GM21367 (cell line): ENCODE measurements around the gene LCN10.
"Not testable (repeated sequence)": the region's sequence is repeated elsewhere in the genome, so short reads cannot be mapped to it uniquely, and the experiment has no call there.

Experiments used
- ATAC-seq: cut with Tn5 transposase; IDR thresholded peaks from one replicate; pipeline ENCODE4 v1.9.1; 2021; ENCODE audit not compliant: unreplicated experiment

Gene LCN10

DNA sequence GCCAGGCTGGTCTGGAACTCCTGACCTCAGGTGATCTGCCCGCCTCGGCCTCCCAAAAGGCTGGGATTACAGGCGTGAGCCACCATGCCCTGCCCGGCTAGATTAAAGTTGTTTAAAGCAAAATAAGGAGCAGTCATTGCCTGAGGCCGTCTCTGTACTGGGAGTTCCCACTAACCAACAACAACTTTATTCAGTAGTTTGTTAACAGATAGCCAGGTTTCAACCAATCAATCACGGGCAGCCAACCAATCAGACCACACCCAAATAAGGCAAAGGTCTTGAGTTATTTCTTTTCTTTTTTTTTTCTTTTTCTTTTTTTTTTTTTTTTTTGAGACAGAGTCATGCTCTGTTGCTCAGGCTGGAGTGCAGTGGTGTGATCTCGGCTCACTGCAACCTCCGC lies 38.0 kb downstream of the LCN10 start:
- ATAC-seq, result not testable (repeated sequence)

DNA sequence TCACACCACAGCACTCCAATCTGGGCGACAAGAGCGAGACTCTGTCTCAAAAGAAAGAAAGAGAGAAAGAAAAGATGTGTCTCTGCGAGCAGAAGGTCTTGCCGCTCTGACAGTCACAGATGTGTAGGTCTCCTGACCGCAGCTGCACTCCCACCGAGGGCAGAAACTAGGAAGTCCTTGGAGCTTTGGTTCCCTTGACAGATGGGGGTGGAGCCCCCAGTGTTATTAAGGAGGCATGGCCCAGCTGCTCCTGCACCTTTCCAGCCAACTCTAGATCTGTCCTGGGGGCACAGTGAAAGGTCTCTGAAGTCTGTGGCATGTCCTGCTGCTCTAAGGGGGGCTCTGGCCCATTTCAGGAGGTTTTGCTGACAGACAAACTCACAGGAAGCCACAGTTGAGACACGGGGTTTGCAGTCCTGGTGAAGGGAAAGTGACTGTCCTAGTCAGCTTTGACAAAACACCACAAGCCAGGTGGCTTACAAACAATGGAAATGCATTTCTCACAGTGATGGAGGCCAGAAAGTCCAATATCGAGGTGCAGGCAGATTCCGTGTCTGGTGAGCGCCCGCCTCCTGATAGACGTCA lies 39.4 kb downstream of the LCN10 start:
- ATAC-seq, result no peak

DNA sequence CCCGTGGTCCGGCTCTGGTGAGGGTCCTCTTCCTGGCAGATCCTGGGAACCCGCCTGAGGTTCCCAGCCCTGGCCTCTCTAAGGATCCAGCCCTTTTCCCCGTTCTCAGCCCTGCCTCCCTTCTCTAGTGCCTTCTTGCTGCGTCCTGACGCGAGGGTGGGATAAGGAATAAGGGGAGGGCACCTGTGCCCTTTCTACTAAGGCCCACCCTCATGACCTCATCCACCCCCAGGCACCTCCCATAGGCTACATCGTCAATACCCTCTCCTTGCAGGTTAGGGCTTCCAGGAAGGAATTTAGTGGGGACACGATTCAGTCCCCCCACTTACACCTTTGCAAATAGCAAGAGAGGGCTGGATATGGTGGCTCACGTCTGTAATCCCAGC lies 41.1 kb downstream of the LCN10 start:
- no peak for ATAC-seq

DNA sequence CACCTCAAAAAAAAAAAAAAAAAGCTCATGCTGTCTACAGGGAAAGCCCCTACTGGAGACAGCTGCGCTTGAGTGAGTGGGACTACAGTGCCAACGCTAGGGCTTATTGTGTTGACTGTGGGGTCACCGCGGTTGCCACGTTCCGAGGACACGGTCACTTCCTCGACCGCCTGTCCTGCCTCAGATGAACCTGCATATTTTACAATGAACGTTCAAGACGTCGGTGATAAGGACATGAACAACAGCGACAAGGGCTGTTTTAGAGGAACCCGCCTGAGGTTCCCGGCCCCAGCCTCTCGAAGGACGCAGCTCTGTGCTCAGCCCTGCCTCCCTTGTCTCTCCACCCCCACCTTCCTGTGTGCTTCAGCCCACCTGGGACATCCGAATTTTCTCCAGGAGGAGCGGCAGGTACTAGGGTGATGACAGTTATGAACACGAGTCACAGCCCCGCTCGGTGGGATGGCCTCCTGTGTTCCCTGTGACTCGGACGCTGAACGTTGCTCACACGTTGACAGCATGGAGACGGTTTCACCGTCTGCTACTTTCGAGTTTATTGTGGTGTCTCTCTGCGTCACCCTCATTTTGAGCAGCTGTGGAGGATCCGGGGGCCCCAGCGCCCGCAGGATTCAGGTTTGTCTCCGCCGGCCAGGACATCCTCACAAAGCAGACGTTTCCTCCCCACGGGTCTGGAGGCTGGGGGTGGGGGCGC lies 41.6 kb downstream of the LCN10 start:
- ATAC-seq, result peak; percentile 57

DNA sequence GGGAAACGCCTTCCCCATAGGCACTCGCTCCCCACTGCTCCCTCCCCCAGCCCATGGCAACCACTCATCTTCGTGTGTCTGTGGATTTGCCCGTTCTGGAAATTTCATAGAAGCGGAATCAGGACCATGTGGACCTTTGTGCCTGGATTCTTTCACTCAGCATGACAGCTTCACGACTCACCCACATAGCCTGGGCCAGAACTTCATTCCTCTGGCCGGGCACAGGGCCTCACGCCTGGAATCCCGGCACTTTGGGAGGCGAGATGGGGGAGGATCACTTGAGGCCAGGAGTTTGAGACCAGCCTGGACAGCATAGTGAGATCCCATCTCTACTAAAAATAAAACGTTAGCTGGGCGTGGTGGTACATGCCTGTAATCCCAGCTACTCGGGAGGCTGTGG lies 42.4 kb downstream of the LCN10 start:
- ATAC-seq, result no peak

DNA sequence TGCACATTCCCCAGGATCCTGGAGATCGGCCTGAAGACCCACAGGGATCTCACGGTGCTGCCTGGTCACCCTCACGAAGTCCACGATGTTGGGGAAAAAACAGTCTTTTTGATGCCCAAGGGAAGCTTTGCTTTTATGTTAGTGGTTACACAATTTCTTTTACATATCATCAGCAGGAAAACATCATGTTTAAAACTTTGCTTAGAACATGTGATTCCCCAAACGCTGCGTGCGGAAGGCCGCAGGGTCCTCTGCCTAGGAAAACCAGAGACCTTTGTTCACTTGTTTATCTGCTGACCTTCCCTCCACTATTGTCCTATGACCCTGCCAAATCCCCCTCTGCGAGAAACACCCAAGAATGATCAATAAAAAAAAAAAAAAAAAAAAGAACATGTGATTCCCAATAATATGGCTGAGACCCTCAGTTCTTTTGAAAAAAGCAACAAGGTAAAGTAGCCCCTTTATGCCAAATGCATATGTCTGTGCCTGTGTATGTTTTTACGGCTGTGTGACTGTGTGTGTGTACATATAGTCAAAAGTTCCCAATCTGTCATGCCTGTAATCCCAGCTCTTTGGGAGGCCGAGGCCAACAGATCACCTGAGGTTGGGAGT lies 44.0 kb downstream of the LCN10 start:
- no peak for ATAC-seq

DNA sequence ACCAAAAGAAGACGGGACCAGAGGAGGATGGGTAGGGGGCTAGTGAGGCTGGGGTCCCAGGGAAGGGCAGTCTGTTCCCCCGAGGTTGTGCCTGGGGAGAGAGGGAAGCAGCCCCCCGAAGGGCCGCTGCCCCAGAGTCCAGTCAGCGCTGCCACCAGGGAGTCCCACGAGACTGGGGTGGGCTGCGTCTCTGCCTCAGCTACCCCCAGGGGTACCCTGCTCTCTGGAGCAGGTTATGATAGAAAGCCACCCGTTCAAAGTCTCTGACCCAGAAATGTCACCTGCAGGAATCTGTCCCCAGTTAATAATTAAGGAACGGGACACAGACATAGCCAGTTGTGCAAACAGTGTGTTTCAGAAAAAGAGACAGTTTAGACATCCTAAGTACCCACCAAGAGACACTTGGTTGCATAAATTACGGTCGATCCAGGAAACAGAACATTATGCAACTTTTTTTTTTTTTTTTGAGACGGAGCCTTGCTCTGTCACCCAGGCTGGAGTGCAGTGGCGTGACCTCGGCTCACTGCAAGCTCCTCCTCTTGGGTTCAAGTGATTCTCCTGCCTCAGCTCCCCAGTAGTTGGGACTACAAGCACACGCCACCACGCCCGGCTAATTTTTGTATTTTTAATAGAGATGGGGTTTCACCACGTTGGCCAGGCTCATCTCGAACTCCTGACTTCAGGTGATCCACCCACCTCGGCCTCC lies 44.8 kb downstream of the LCN10 start:
- no peak for ATAC-seq

DNA sequence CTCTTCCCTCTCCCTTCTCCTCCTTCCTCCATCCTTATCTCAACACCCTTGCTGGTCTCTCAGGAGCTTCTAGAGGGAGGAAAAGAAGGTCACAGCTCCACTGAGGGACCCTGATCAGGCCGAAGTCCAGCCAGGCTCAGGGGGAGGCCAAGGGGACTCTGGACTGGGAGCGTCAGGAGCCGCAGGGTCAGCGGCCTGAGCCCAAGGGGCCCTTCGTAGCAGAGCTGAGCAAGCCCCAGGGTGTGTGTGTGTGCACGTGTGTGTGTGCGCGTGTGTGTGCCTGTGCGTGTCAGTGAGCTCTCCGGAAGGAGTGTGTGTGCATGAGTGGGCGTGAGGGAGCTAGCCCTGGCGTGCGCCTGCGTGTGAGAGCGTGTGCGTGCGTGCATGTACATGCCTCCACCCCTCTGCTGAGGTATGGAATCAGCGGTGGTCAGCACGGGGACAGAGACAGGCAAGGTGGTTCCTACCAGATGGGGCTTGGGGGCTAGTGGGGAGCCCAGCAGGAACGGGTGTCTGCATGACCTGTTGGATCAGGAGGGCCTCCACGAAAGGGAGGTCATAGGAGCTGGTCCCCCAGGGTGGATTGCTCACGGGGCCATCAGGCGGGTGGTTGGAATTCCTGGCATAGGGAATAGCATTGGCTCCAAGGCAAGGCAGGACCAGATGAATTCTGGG lies 45.5 kb downstream of the LCN10 start:
- no peak for ATAC-seq

DNA sequence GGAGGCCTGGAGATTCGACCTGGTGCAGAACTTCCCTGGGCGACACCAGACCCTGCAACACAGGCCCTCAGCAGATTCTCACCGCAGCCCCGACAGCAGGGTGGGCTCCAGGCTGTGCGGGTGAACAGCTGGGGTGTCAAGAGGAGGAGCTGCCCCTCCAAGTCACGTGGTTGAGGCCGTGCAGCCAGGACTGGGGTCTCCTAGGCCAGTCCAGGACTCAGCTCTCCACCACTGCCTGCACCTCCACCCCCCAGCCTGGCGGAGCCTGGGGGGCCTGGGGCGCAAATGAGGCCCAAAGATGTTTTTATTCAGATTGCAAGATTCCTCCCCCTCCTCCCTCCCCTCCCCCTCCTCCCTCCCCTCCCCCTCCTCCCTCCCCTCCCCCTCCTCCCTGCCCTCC lies 46.2 kb downstream of the LCN10 start:
- ATAC-seq, result no peak

DNA sequence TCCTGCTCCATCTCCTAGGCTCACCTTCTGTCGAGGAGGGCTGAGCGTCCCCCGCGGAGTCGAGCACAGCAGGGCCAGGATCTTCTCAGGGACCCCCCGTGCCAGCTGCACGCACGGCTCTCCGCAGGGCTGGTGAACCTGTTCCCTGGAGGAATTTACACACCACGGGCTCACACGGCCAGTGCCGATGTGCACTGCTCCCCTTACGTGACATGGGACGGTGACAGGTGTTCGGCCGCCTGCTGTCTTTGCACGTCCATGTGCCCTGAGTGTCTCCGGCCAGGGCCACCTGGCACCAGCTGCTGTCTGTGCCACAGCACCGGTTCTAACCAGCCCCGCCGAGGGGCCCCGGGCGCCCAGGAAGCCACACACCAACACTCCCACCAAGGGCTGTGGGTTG lies 46.8 kb downstream of the LCN10 start:
- ATAC-seq, result no peak

DNA sequence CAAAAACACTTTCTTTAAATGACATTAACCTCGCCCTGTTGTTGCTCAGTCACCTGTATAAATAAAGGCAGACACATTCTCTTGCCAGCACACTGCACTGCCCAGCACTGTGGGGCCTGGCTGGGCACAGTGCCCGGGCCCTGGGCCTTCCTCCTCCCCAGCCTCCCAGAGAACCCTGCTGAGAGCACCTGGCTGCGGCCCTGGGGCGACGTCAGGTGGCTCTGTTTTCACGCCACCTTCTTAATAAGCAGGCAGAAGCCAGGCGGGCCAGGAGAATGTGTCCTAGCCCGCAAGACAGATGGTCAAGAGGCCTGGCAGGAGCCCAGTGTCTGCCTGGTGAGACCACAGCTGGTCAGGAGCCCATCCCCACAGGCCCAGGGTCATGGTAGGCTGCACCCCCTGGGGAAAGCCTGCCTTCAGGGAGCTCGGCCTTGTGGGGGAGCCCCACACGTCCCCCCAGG lies 47.3 kb downstream of the LCN10 start:
- ATAC-seq, result no peak

DNA sequence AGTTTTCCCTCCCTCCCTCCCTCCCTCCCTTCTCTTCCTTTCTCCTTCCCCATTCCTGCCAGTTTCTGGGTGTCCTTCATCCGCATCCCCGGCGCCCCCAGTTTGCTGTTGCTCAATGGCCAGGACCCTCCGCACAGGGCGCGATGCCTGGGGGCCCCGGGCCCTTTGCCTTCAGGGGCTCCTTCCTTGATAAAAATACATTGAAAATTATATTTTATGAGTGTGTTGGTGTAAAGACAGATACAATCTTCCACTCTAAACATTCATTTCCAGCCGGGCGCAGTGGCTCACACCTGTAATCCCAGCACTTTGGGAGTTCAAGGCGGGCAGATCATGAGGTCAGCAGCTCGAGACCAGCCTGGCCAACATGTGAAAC lies 47.9 kb downstream of the LCN10 start:
- ATAC-seq, result no peak

DNA sequence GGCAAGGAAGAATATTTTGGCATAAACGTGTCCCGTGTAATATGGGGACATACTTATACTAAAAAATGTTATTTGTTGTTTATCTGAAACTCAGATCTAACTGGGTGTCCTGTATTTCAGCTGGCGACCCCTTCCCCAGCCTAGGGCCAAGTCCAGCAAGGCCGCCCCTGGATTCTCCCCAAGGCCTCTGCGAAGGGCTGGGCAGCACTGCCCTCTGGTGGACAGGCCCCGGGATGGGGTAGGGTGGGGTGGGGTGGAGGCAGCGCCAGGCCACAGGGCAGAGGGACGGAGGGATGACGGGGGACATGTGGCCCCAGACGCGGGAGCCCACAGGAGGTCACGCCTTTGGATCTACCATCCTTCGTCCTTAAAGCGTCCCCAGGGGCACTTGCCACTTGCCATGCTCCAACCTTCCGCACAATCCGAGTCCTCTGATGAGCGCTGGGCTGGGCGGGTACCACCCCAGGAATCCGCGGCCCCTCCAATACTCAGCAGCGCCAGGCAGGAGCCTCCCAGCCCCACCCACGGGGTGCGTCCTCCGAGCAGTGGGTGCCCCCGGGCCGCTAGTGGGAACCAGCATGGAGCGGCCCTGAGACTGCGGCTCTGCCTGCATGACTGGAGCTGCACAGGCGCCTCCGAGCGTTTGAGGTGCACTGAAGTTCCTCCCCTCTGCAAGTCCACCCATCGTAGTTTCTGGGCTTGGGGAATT lies 48.4 kb downstream of the LCN10 start:
- ATAC-seq, result no peak

DNA sequence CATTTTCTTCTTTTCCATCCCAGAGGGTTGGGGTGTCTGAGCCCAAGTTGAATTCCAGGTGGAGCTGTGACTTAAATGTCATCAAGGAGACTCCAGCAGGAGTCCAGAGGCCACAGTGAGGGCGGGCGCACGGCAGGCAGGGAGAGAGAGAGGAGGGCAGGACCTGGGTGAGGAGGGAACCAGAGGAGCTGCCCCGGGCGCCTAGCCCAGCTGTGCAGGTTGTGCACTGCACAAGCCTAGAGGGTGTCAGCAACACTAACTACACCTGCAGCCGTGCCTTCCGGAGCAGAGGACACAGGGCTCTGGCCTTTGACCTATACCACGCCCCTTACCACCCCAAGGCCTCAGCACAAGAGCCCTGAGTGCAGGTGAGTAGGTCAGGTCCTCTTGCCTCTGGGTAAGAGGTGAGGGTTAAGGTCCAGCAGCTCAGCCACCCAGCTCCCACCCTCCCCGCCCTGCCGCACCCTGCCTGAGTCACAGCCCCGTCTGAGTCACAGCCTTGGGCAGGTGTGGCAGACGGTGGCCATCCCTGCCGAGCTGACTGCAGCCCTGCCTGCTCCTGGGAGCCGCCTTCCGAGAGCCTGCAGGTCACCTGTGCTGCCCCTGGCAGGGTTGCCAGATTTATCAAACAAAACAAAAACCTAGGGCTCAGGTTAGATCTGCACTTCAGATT lies 49.1 kb downstream of the LCN10 start:
- ATAC-seq, result no peak

DNA sequence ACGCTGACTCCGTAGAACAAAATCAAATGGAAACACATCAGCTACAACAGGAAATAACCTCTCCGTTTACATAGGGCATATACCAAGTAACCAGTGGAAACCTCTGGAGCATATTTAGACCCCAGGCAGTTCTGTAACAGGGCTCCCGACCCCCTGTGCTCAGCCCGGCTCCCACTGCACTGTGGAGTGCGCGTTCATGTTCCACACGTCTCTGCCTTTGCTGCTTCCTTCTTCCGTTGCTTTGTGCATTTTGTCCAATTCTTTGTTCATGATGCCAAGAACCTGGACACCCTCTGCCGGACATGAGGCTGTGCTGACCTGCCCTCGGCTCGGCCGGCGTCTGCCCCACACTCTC lies 49.6 kb downstream of the LCN10 start:
- ATAC-seq, result no peak

DNA sequence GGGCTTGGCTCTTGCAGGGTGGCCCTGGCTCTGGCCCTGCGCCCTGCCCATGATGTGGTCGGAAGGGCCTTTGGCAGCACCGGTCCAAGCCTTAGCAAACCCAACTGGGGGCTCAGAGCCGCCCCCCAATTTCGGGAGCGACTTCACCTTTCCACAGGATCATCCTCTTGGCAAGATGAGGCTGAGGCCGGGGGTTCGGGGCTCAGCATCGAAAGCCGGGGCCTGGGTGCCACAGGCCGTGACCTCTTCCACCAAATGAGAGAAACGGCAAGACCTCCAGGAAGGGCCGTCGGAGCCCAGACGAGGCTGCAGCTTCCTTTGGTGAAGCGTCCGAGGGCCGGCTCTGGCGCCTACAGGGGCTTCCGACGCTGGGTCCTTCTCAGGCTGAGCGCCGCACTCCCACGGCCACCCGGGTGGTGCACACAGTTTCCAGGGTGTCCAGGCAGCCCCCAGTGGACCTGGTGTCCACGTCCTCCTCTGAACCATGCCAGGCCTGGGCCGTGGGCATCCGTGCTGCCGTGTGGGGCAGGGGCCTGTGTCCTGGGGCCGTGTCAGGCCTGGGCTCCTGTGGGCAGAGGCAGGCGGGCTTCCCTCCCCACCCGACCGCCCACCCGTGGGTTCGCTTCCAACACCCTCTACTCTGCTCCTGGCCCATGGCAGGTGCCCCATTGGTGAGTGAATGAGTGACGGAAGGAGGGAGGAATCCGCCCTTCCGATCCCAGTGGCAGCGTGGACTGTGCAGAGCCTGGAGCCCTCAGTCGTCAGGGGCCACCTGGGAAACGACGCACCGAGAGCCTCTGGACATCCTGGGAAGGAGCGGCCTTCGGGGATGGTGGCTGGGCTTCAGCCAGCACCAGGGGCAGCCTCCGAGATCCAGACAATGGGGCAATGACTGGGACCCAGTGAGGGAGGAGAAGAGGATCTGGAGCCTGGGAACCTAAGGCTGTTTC lies 50.3 kb downstream of the LCN10 start:
- no peak for ATAC-seq

DNA sequence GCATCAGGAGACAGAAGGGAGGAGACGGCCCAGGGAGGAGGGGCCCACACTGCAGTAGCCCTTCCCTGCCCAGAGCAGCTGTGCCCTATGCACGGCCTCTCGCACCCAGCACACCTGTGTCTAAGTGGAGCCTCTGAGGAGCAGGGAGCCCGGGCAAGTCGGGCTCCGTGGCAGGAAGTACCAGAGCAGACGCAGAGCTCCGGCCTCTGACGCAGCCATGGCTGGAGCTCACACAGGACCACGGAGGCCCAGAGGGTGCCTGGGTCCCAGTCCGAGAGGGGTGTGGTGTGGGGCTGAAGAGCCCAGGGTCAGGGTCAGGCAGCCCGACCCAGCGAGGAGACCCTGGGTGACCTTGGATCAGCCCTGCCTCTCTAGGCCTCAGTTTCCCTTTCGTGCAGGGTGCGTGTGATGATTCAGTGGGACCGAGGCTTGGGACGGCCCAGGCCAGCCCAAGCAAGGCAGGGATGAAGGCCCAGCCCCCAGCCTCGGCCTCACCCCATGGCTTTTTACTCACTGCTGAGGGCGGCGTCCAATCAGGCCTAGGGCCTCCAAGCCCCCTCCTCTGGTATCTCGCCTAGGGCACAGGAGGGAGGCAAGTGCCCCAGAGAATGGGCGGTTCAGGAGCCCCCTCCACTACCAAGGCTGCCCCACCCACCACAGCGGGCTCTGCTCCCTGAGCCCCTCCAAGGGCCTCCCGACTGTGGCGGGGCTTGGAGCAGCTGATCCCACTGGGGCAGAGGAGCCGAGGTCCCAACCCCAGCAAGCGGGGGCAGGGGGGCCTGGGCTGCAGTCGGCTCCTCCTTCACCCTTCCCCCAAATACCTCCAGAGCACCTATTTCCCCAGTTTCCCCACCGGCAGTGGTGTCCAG lies 51.2 kb downstream of the LCN10 start:
- ATAC-seq, result no peak

DNA sequence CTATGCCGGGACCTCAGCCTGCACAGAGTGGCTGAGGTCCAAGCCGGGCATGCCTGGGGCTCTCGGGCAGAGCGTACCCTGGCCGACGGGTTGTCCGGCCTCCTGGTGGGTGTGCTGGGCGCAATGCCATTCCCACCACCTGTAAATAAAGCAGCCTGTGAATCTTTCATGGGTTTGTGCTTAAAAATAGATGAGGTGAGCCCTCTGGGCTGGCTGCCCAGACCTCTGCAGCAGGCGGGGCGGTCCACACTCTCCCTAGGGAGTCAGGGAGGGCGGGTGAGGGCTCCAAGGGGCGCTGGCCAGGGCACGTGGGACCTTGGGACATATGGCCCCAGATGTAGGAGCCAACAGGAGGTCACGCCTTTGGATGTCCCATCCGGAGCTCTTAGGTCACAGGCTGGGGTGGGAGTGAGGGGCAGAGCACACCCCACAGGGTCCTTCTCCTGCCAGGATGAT lies 51.9 kb downstream of the LCN10 start:
- ATAC-seq, result no peak
